GM12873 (cell line): ENCODE measurements around the gene OR2D2.

Experiments
- TF ChIP-seq, protein P1 (sequence below): IDR thresholded peaks from 2 replicates; pipeline ENCODE4 v1.5.1; 2012; ENCODE audit warnings: low read depth, mild to moderate bottlenecking, moderate library complexity, low read length, control low read depth; ENCODE audit not compliant: insufficient read depth; ENCODE audit errors: missing control alignments

Gene OR2D2

DNA sequence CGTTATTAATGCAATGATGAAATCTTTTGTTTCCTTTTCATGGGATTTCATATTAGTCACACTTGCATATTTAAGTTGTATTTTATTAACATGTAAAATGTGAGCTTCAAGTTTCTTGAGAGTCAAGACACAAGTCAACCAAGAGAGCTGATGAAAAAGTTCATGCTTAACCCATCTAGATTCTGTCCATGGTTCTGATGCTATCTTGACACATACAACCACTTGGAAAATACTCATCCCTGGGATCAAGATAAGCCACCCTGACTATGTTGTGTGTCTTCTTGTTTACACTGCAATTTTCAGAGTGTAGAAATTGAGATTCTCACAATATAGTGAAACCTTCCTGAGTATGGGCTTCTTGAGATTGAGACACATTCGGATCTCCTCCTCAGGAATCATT, 16.5 kb downstream of the OR2D2 start:
- TF ChIP-seq, protein P1, sequence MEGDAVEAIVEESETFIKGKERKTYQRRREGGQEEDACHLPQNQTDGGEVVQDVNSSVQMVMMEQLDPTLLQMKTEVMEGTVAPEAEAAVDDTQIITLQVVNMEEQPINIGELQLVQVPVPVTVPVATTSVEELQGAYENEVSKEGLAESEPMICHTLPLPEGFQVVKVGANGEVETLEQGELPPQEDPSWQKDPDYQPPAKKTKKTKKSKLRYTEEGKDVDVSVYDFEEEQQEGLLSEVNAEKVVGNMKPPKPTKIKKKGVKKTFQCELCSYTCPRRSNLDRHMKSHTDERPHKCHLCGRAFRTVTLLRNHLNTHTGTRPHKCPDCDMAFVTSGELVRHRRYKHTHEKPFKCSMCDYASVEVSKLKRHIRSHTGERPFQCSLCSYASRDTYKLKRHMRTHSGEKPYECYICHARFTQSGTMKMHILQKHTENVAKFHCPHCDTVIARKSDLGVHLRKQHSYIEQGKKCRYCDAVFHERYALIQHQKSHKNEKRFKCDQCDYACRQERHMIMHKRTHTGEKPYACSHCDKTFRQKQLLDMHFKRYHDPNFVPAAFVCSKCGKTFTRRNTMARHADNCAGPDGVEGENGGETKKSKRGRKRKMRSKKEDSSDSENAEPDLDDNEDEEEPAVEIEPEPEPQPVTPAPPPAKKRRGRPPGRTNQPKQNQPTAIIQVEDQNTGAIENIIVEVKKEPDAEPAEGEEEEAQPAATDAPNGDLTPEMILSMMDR = no peak

DNA sequence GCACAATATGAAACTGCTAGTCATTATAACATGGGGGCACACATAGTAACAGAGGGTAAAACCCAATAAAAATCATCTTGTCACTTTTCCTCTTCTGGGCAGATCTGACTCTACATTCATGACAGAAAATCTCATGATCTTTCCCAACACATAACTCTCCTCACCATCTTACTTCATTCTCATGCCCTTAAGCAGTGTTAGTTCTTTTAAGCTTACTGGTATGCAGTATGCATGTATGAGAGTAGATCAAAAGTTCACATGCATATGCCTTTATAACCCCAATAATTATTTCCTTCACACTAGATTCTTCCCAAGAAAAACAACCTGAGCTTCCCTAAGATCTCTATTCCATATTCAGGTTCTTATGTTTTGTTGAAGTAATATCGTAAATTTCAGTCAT, 21.0 kb downstream of the OR2D2 start:
- TF ChIP-seq, protein P1 = no peak

DNA sequence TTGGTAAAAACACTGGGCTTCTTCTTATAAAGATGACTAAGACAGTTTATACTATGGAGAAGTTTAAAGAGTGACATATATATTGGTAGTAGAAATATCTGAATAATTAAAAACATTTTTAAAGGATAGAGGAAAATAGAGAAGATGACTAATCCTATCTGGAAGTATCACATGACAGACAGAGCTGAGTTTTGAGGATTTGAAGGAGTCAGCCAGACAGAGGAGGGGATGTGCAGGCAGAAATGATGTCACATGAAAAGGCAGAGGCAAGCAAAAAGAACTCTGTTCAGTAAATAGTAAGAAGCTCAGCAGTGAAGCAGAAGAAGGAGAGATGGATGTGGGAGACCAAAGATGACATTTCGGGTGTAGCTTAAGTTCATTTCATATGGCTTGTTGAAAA, 27.9 kb downstream of the OR2D2 start:
- TF ChIP-seq, protein P1 = no peak

DNA sequence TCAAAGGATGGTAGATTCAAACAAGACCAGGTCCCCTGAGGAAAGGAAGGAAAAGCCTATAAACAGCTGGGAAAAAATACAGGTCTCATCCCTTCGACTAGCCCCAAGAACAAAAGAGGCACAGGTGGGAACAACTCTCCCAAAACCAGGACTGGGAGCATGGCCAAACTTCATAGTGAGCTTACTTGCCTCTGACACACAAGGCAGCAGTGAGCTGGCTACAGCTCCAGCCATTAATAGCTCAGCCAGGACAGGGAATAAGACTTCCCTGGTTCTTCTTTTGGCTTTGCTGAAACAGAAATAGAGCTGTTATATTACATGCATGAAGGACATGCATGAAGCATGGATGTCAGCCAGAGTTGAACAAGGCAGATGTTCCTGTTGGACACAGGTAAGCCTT, 29.3 kb downstream of the OR2D2 start, which contains the start of gene OR10A2:
TSS of gene OR10A2 (plus strand) at position 97 of the 400 bp plus-strand sequence. CDS start 6,698 bp downstream, outside the sequence.
- TF ChIP-seq, protein P1 = no peak

DNA sequence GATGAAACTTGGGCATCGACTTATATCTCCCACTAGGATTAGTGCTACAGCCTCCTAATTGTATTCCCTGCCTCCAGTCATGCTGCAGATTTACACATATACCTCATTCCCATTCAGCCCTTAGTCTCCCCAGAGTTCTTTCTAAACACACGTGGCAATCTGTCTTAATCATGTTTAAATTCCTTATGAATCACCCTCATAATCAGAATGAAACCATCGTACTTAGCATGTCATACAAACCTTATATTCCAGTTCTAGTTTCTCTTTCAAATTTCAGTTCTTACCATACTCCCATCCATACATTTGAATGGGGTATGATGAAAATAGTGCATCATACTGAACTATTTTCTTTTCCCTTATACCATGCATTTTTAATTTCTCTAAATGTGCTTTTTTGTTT, 35.4 kb downstream of the OR2D2 start:
- TF ChIP-seq, protein P1 = no peak

DNA sequence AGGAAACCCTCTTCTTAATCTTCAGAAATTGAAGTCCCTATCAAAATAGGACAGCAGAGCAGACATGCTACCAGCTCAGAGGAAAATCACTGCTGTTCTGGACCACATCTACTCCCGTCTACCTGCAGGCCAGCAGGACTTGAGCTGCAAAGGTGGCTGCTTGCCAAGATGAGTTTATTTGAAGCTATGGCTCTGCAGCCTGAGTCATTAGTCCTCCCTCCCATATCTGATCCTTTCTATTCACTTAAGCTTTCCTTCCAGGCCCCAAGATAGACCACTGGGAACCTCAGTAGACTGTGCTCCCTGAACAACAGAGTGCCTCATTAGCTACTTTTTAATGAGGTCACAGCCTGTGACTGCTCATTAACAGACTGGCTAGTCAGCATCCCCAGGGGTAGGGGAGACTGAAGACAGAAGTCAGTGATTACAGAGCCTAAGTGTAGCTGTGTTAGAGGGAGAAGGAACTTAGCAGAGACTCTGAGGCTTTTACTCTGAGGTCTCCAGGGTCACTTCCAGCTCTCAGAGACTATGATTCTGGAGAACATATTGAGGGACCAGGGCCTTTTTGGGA, 36.2 kb downstream of the OR2D2 start:
- TF ChIP-seq, protein P1 = no peak

DNA sequence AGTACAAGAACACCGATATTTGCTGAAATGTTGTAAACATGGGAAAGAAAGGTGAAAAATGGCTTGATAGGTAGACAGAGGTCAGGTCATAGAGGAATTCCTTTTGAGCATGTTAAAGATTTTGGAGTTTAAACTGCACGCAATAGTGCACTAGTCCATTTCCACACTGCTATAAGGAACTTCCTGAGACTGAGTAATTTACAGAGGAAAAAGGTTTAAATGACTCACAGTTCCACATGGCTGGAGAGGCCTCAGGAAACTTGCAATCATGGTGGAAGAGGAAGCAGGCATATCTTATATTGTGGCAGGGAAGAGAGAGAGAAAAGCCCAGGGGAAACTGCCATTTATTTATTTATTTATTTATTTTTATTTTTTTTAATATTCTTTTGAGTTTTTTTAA, 41.8 kb downstream of the OR2D2 start:
- TF ChIP-seq, protein P1 = no peak

DNA sequence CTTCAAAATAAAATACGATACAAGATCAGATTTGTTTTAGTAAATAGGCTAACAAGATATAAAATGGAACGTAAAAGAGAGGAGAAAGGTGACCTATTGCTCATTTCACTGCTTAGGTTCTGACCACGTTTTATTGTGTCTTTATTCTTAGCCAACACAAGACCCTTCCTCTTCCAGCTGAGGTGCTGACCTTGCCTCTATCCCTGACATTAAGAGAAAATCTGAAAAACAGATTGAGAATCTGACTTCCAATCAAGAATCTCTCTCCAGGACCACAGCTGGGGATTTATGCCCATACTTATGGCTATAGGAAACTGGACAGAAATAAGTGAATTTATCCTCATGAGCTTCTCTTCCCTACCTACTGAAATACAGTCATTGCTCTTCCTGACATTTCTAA, 46.9 kb downstream of the OR2D2 start, which contains the start of gene OR10A5:
TSS of gene OR10A5 (plus strand) at position 301 of the 400 bp plus-strand sequence. CDS start at position 301, 0 bp downstream.
- TF ChIP-seq, protein P1 = no peak
